ENCODE data around the gene PCSK6. TPM values are rescaled to one million over a fixed set of nuclear protein-coding genes. Genes with fewer than 3 reads are reported as not detected.

Gene PCSK6
- total RNA-seq, 1 donor from 2014 or later = 3.8 TPM

GRCh38 chr15:101332061-101332467 lies 157.4 kb downstream of the PCSK6 start:
- H3K36me3 Mint-ChIP-seq (ENCODE audit: unreplicated experiment) = no peaks in the 10 kb centered on the region
- H3K27me3 Mint-ChIP-seq (ENCODE audit: unreplicated experiment) = peaks cover 8% of the 10 kb centered on the region
- H3K4me1 Mint-ChIP-seq (ENCODE audit: low read depth, unreplicated experiment) = peaks cover 3% of the 10 kb centered on the region
- H3K4me3 Mint-ChIP-seq (ENCODE audit: unreplicated experiment) = no peak overlapping the region
- peaks cover 1% of the 10 kb centered on the region for H3K9me3 Mint-ChIP-seq (ENCODE audit: unreplicated experiment)
- H3K27ac Mint-ChIP-seq (ENCODE audit: unreplicated experiment) = no peak overlapping the region
- TF ChIP-seq, protein P1, sequence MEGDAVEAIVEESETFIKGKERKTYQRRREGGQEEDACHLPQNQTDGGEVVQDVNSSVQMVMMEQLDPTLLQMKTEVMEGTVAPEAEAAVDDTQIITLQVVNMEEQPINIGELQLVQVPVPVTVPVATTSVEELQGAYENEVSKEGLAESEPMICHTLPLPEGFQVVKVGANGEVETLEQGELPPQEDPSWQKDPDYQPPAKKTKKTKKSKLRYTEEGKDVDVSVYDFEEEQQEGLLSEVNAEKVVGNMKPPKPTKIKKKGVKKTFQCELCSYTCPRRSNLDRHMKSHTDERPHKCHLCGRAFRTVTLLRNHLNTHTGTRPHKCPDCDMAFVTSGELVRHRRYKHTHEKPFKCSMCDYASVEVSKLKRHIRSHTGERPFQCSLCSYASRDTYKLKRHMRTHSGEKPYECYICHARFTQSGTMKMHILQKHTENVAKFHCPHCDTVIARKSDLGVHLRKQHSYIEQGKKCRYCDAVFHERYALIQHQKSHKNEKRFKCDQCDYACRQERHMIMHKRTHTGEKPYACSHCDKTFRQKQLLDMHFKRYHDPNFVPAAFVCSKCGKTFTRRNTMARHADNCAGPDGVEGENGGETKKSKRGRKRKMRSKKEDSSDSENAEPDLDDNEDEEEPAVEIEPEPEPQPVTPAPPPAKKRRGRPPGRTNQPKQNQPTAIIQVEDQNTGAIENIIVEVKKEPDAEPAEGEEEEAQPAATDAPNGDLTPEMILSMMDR (IDR thresholded peaks at IDR 0.05; ENCODE audit: partially characterized antibody, unreplicated experiment) = no peak
- DNase-seq = no peak

DNA sequence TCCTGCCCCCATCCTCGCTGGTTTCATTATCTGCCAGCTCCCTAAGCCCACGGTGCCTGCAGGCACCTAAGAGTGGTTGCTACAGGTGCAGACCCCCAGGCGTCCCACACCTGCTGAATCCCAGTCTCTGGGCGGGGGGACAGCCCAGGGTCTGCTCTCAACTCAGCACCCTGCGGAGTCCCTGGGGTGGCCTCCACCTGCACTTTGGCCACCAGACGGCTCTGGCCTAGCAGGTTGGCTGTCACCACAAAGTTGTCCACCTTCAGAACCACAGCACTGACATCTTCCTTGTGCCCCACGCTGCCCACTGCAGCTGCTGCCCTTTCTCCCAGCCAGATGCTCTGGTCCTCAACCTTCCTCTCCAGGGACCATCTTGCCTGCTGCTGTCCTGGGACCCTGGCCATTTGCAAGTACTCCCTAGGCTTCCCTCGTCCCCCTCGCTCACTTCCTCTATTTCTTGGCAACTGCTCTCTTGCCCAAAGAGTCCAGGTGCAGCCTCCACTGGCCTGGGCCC lies 159.6 kb downstream of the PCSK6 start:
- peaks cover 3% of the 10 kb centered on the region for H3K4me1 Mint-ChIP-seq (ENCODE audit: low read depth, unreplicated experiment)
- peaks cover 14% of the 10 kb centered on the region for H3K27me3 Mint-ChIP-seq (ENCODE audit: unreplicated experiment)
- H3K27ac Mint-ChIP-seq (ENCODE audit: unreplicated experiment) = no peak overlapping the region
- TF ChIP-seq, protein P1 (IDR thresholded peaks at IDR 0.05; ENCODE audit: partially characterized antibody, unreplicated experiment) = no peak
- H3K4me3 Mint-ChIP-seq (ENCODE audit: unreplicated experiment) = no peak overlapping the region
- H3K36me3 Mint-ChIP-seq (ENCODE audit: unreplicated experiment) = no peaks in the 10 kb centered on the region
- H3K9me3 Mint-ChIP-seq (ENCODE audit: unreplicated experiment) = peaks cover 5% of the 10 kb centered on the region
- no peak for DNase-seq

GRCh38 chr15:101329309-101329863 lies 160.1 kb downstream of the PCSK6 start:
- peaks cover 14% of the 10 kb centered on the region for H3K27me3 Mint-ChIP-seq (ENCODE audit: unreplicated experiment)
- DNase-seq = no peak
- TF ChIP-seq, protein P1 (IDR thresholded peaks at IDR 0.05; ENCODE audit: partially characterized antibody, unreplicated experiment) = no peak
- no peaks in the 10 kb centered on the region for H3K36me3 Mint-ChIP-seq (ENCODE audit: unreplicated experiment)
- H3K27ac Mint-ChIP-seq (ENCODE audit: unreplicated experiment) = no peak overlapping the region
- H3K4me1 Mint-ChIP-seq (ENCODE audit: low read depth, unreplicated experiment) = peaks cover 3% of the 10 kb centered on the region
- H3K4me3 Mint-ChIP-seq (ENCODE audit: unreplicated experiment) = no peak overlapping the region
- H3K9me3 Mint-ChIP-seq (ENCODE audit: unreplicated experiment) = peaks cover 5% of the 10 kb centered on the region

DNA sequence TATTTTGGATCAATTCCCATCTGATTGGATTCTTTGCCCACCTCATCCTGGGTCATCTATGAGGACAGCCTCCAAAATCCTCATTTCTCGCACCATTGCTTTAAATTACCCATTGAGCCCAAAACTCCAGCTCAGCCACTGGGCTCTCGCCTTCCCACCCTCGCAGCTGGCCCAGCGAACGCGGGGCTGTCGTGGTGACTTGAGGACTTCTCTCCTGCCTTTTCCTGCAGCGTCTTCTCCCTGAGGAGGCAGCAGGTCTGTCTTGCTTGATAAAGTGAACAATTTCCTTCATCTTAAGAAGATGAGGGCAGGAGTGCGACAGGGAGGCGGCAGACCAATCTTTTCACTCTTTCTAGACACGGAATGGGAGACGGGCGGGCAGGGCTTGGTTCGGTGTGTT lies 161.5 kb downstream of the PCSK6 start:
- H3K27ac Mint-ChIP-seq (ENCODE audit: unreplicated experiment) = no peak overlapping the region

More for the DNA sequence above, 161.5 kb downstream of the PCSK6 start:
- Mint-ChIP-seq H3K27me3 (ENCODE audit: unreplicated experiment) (peaks cover 11% of the 10 kb centered on the region), H3K9me3 (ENCODE audit: unreplicated experiment) (peaks cover 7% of the 10 kb centered on the region), H3K4me3 (ENCODE audit: unreplicated experiment) (no peak overlapping the region), H3K36me3 (ENCODE audit: unreplicated experiment) (no peaks in the 10 kb centered on the region), H3K4me1 (ENCODE audit: low read depth, unreplicated experiment) (peaks cover 3% of the 10 kb centered on the region)
- TF ChIP-seq, protein P1 (IDR thresholded peaks at IDR 0.05; ENCODE audit: partially characterized antibody, unreplicated experiment) = no peak
- DNase-seq = no peak

All from glutamatergic neuron (in vitro differentiated cells).